DMS153 treated with DMSO at 0.1 percent for 48 hours (cell line): ENCODE data around the gene NIPAL3.

Experiments
- DNase-seq: peaks from one replicate; lab custom pipeline; 2025; ENCODE audit not compliant: unreplicated experiment; lab: John Stamatoyannopoulos, UW

Gene NIPAL3

DNA sequence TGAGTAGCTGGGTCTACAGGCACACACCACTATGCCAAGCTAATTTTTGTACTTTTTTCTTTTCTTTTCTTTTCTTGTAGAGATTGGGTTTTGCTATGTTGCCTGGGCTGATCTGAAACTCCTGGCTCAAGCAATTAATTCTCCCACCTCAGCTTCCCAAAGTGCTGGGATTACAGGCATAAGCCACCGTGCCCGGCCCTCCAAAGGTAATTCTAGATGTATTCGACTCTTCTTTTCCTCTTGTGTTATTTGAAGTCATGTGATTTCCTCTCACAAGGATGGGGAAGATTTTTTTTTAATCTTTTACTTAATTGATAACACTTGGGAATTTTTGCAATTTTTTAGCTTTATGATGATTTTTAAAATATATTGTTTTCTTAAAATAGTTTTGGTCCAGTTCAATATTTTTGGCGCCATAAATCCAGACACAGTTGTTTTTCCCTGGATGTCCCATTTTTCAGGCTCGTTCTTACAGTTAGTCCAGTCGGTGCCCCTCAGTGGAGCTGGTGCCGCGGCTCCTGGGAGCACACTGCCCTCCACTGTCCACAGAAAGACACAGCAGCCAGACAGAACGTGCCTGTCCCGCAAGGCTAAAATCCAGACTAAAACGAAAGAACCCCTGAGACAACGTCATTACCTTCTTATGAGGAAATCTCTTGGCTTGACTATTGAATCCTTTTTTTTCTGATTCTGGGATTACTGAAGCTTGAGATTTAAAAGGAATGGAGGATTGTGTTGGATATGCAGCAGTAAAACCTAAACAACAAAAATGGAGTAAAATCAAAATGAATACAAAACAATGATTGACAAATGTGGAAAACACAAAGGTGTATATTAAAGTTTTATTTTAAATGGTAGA, 24.4 kb upstream of the NIPAL3 start:
- peak; percentile 70 for DNase-seq

DNA sequence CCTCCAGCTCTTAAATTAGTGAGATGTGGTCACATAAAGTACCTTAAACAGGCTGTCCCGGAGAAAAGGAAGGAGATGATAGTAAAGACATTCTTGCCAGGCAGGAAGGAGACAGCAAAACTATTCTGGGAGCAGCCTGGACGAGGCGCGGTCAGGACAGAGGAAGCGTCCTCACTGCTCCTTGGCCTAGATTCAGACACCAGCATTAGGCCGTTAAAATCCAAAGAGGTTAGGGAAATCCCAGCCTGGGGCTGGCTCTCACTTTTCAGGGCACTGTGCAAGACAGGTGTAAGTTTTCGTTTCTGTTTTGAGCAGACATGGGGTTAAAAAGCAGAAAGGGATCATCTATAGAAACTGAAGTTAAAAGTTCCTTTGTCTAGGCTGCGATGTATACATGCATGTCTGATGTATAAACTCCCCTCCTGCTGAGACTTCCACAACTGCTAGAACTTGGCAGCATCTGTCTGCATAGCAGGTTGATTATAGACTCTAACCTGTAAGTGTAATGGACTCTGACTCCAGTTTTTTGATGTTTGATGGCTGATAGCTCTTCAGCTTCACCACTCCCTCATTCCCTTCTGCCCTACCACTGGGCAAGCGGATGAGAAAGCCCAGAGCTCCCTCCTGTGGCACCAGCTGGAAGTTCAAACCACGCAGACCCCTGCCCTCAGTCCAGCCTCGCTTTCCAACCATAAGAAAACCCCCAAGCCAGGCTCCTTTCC, 23.6 kb upstream of the NIPAL3 start:
- DNase-seq = peak; percentile 64

DNA sequence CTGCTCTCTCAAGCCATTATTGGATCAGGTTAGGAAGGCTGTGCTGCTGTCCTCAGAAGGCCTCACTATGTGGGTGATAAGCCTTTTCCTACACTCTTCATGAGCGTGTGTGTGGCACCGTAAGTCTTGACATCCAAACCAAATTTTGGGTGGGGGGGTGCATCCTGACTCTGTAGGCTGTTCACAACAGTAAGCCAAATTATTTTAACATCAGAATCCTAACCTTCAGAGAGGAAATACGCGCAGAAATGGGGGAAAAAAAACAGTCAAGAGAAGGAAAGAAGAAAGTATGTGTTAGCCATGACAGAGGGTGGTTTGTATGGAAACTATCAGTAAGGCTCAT, 23.0 kb upstream of the NIPAL3 start:
- no peak for DNase-seq

DNA sequence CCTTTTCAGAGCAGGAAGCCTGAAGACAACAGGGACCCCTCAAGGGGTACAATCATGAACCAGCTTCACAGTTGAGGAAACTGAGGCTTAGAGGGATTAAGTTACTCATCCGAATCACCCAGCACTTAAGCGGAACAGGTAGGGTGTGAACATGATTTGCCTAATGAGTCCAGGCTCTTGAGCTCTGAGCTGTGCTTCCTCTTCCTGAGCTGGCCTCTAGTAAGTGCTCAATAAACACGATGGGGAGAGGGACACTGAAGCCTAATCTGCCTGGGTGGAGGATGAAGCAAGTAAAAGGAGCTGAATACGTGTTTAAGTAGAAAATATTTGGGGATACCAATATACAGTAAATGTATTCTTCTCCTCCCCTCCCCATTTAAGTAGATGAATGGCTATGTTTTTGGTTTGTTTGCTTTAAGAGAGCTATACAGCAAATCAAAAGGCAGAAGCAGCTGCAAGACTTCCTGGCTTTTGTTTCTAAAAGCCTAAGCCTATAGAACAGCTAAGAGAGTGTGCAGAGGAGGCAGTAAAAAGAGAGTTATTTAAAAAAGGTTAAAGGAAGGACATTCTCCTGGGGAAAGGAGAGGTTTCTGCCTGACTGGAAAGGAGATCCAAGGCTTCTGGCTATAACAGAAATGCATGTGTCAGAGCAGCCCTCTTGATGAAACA, 22.5 kb upstream of the NIPAL3 start:
- DNase-seq = peak; percentile 46

DNA sequence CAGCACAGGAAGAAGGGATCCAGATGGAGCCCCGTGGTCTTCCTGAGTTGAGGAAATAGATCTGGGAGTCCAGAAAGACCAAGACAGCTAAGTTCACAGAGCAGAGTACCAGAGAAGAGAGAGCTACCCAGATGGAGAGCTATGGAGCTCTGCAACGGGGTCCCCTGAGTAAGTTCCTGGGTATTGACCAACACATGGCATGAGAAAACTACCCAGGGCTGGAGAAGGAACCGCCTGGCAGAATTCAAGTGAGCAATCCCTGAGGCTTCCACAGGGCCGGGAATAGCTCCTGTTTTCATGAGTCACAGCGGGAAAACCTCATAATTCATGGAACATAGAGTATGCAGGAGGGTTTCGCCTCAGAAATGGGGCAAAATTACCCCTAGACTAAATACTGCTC, 21.7 kb upstream of the NIPAL3 start:
- DNase-seq = no peak

DNA sequence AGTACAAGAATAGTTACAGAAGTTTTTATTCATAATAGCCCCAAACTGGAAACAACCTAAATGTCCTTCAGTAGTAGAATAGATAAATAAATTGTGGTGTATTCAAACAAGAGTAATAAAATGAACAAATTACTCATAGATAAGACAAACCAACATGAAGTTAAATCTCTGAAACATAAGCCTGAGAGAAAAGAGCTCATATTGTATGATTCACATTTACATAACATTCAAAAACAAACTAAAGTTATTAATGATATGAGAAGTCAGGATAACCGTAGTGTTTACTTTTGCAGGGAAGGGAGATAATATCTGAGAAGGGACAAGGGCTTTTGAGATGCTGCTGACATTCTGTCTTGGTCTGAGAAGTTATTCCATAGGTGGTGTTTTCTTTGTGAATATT, 15.5 kb upstream of the NIPAL3 start:
- no peak for DNase-seq

DNA sequence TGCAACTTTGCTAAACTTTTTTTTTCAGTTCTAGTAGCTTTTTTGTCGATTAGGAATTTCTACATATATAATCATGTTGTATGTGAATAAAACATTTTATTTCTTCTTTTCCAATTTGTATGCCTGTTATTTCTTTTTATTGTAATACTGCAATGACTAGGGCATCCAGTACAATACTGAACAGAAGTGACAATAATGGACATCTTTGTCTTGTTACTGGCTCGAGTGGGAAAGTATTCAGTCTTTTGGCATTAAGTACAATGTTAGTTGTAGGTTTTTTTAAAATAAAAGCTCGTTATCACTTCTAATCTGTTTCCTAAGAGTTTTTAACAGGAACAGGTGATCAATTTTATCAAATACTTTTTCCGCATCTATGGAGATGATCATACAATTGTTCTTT, 11.8 kb upstream of the NIPAL3 start:
- no peak for DNase-seq

DNA sequence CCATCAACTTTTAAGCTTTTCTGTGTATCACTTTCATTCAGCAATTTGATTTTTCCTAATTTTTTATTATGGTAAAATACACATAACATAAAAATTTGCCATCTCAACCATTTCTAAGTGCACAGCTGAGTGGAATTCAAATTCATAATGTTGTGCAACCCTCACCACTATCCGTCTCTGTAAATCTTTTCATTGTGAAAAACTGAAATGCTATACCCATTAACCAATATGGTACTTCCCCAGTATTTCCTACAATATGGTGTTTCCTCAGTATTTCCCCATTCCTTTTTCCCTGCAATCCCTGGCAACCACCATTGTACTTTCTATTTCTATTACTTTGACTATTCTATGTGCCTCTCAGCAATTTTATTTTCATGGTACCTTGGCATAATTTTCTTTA, 8.8 kb upstream of the NIPAL3 start:
- DNase-seq = no peak

DNA sequence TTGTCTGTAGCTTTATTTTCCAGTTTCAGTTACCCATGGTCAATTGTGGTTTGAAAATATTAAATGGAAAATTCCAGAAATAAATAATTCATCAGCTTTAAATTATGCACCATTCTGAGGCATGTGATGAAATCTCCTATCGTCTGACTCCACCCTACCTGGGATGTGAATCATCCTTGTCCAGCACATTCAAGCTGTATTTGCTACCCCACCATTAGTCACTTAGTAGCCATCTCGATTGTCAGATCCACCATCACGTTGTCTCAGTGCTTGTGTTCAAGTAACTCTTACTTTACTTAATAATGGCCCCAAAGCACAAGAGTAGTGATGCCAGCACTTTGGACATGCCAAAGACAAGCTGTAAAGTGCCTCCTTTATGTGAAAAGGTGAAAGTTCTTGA, 6.1 kb upstream of the NIPAL3 start:
- DNase-seq = no peak

DNA sequence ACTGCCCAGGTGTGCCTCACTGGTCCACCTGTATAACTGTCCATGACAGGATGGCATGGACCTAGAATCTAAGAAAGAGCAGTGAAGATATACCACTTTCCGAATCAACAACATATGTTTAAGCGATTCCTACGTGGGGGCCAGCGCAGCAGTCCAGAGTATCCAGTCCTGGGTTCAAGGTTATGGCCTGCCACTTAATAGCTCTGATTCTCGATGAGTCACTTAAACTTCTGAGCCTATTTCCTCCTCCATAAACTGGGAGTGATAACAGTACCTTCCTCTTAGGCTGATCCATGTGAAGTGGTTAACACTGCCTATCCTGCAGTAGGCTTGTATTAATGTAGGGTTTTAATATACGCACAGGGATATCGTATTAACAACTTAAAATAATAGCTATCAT, 4.9 kb upstream of the NIPAL3 start:
- no peak for DNase-seq

DNA sequence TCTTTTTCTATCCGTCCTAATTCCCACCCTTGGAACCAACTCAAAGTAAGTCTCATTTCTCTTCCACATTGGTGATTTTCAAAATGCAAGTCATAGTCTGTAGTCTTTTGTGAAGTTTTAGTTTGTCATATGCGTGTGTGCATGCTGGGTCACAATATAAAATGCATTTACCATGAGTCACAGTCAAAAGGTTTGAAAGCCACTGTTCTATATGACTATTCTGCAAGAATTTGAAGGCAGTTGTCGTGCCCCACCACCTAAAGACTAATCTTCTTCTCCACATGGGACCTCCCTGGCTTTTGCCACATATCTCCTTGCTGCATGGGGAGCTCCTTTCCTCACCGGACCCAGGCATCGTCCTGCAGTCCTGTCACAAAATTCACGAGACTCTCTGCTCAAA, 3.6 kb upstream of the NIPAL3 start:
- no peak for DNase-seq

DNA sequence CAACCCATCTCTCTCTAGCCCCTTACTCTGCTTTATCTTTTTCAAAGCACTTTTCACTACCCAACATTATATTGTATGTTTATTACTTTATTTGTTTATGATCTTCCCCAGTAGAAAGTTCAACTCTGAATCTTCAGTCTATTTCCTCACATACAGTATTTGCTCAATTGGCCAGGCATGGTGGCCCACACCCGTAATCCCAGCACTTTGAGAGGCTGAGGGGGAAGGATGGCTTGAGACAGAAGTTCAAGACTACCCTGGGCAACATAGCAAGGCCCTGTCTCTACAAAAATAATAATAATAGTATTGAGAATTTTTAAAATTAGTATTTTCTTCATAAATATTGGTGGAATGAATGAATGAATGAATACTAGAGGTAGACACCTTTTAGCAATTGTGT, 3.2 kb upstream of the NIPAL3 start:
- no peak for DNase-seq

DNA sequence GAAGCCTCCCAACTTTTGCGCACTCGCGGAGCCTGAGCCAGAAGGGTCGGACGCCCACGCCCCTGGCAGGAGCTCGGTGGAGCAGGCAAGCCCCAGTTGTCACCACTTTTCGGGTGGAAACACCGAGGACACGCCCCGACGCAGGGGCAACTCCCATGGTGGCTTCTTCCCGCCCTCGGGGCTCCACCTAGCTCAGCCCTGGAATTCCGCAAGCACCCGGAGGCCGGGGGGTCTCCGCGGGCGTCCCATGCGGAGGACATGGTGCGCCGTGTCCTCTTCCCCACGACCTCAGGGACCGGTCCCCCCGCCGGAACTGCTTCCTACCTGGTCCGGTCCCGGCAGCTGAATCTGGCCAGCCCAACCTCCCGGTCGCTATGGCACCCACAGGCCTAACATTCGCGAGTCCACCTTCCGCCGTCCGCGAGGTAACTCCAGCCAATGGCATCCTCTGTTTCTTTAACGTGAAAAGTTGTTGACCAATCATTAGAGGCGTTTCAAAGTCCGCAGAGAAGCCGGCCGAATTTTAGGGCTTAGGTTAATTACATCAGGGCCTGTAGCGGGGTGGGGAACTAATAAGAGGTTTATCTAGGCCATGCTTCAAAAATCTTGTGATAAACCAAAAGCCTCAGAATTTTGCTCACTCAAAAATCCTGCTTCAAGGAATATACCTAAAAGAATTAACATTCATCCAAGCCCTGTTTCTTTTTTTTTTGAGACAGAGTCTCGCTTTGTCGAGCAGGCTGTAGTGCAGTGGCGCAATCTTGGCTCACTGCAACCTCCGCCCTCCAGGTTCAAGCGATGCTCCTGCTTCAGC, 2.0 kb upstream of the NIPAL3 start, which contains the start of gene STPG1:
TSS of gene STPG1 (minus strand) at position 433 of the 814 bp plus-strand sequence. CDS start 12,394 bp downstream, outside the sequence.
- DNase-seq = peak; percentile 82

DNA sequence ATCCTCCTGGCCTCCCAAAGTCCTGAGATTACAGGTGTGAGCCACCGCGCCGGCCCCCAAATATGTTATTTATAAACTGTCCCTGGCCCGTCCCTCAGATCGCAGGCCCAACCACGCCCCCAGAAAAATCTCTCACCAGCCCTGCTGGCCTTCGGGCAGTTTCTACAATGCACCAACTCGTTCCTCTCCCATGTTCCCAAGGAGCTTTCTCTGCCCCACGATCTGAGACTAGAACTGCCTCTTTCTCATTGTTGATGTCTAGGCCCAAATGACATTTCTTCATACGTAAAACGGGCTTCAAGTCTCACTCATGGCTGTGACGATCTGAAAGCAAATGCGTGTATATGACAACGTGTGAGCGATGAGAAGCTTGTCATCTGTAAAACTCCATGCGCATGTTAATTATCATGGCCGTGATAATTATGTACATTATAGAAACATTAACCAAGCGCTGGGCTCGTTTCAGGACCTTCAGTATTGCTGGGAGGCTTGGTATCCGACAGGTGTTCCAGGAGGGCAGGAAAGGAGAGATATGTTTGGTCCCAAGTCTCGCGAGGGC, 748 bp upstream of the NIPAL3 start:
- no peak for DNase-seq

DNA sequence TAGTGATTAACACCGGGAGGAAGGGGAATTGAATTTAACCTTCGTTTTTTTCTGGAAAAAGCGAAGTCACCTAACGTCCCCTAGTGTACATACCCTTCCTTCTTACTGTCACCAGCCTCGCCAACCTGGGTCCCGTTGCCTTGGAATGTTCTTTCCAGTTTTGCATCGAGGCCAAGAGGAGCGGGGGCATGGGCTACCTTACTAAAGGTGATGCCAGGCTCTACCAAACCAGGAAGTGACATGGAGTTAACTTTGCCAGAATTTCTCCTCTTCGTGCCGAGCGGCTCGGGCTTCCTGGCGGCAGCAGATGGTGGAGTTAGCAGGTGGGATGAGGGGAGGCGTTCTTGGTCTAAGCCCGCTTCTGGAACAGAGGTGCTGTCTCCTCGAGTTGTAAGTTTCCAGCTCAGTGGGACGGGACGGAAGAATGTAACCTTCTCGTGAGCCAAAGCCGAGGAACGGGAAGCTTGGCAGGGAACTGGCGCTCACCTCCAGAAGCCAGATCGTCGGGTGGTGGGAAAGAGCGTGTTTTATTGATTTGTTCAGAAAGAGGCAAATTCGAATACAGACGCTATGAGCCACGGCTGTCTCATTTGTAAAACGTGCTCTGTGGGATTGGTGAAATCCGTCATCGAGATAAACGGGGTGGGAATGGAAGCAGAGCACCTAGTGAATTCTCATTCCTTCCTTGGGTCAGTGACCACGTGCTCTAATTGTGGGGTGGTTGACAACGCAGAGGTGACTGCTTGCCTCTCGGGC, 486 bp downstream of the NIPAL3 start:
- no peak for DNase-seq

DNA sequence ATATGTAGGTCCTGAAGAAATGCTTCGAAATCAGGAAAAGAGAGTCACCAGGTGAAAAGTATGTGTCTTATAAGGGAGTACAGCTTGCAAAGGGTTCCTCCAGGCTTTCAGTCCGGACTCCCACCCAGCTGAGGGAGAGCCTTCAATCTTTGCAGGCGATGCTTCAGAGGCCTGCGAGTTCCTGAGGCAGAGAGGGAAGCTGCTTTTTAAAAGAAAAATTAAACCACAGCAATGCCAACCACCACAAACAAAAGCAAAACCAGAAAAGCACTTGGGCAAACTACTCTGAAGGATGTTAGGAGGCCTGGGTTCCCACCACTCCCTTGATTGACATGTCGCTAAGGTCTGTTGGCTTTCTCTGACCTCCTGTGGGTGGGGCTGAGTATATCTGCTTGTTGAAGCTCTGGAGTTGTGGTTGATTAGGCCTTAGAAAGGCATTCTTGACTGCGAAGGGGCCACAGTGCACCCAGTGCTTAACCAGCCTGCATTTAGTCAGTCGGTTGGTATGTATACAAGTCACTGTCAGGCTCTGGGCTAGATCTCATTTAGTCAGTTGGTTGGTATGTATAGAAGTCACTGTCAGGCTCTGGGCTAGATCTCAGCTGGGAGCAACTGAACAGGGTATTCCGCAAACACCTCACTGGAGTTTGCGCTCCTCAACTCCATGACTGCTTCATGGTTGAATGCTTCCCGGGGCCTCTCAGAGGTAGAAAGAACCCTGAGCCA, 1.2 kb downstream of the NIPAL3 start:
- no peak for DNase-seq

DNA sequence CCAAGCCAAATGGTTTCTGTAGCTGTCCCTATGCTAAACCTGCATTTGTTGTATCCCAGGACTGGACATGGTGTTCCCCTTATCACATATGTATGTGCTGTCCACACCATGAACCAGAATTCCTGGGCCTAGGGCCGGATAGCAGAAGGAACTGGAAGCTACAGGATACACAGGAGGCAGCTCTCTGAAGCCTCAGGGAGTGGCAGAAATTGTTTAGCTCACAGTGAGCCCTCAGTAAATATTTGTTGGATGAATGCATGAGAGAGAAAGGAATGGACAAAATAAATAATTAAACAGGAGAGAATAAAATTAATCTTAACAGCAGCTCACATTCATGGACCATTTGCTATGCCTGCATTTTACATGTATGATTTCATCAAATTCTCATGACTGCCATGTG, 2.1 kb downstream of the NIPAL3 start:
- DNase-seq = no peak

DNA sequence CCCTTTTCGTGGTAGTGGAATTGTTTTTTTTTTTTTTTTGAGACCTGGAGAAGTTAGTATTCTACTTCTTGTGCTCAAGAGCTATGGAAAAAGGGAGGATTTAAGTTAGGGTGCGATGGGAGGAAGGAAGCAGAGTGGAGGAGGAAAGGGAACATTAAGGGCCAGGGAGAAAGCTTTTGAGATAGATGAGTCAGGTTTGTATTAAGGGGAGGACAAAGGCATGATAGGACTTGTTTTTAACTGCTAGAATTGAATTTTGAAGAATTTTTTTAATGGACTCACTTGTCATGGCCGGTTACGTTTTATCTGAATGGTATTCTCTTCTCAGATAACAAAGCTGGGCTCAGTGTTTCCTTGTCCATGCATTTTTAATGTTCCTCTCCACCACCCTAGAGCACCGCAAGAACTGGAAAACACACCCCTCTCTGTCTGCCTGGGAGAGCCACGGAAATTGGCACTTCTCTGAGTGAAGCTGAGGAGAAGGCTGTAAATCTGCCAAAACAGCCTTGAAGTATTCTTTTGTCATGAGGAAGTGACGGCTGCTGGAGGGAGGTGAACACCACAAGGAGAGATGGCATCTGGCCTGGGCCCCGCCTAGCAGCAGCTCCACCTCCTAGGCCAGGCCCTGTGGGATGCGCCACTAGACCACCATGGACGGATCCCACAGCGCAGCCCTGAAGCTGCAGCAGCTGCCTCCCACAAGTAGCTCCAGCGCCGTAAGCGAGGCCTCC, 3.5 kb downstream of the NIPAL3 start:
- peak; percentile 90 for DNase-seq

DNA sequence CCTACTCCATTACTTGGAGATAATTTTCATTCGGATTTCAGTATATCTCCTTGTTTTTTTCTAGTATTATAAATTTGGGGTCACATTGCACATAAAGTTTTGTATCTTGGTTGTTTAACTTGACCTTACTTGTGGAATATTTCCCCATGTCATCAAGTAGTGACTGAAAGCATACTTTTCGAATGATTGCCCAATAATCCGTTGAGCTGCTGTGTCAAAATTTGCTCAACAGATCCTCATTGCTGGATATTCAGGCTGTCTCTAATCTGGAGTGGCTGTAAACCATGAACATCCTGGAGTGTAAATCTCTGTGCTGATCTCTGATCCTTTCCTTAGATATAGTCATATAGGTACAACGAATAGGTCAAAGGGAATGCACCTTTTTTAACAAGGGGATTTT, 4.9 kb downstream of the NIPAL3 start:
- no peak for DNase-seq
